Caco-2 (cell line): ENCODE data around the gene DCUN1D1. TPM values are rescaled to one million over a fixed set of nuclear protein-coding genes. Genes with fewer than 3 reads are reported as not detected.

Experiments
- BruUV-seq: library from RNA; stranded (reverse); fragments of 400-500 nt; replicated peaks from 2 replicates; lab custom pipeline; 2021; lab: Mats Ljungman, UMichigan
- CTCF ChIA-PET: fragments of 300-600 bp; sonication (Branson Sonifier 250); formaldehyde crosslinking; loops from one replicate; lab custom pipeline; 2022; ENCODE audit warnings: antibody characterized with exemption; lab: Charles Lee
- POLR2A ChIA-PET: fragments of 300-600 bp; sonication (Branson Sonifier 250); formaldehyde crosslinking; loops from one replicate; lab custom pipeline; 2022; ENCODE audit warnings: antibody characterized with exemption; lab: Charles Lee
- DNase-seq, 2 experiments: peaks; one replicate each; pipeline versions ENCODE4 v3.0.0 to v3.0.0-alpha.2; 2020 to 2022
- H3K27me3 ChIP-seq: replicated peaks from 2 replicates; pipeline ENCODE4 v1.6.0; 2011; ENCODE audit warnings: low read length; ENCODE audit not compliant: control insufficient read depth, insufficient read depth
- H3K36me3 ChIP-seq: 2 replicates; pipeline ENCODE4 v1.5.1; 2011; ENCODE audit warnings: low read length; ENCODE audit not compliant: control insufficient read depth, insufficient read depth
- H3K4me1 ChIP-seq: fragments of 250-450 bp; sonication (Bioruptor Pico); 2 replicates; pipeline ENCODE4 v1.5.1; 2020; ENCODE audit warnings: mild to moderate bottlenecking
- H3K4me3 ChIP-seq: 2 replicates; pipeline ENCODE4 v1.5.1; 2011; ENCODE audit warnings: low read depth, mild to moderate bottlenecking, control low read depth, low read length
- H3K9me3 ChIP-seq: fragments of 250-450 bp; sonication (Bioruptor Pico); 2 replicates; pipeline ENCODE4 v1.5.1; 2020; ENCODE audit warnings: mild to moderate bottlenecking, moderate library complexity
- H3K27ac Mint-ChIP-seq: one replicate; pipeline ENCODE4 v1.8.0; 2022; ENCODE audit warnings: mixed read lengths; ENCODE audit not compliant: unreplicated experiment
- H3K27me3 Mint-ChIP-seq: one replicate; pipeline ENCODE4 v1.8.0; 2022; ENCODE audit warnings: mixed read lengths; ENCODE audit not compliant: insufficient read depth, unreplicated experiment
- H3K36me3 Mint-ChIP-seq: one replicate; pipeline ENCODE4 v1.8.0; 2022; ENCODE audit warnings: mild to moderate bottlenecking, mixed read lengths; ENCODE audit not compliant: insufficient read depth, unreplicated experiment
- H3K4me1 Mint-ChIP-seq: one replicate; pipeline ENCODE4 v1.8.0; 2022; ENCODE audit warnings: low read depth, mixed read lengths; ENCODE audit not compliant: unreplicated experiment
- H3K4me3 Mint-ChIP-seq: one replicate; pipeline ENCODE4 v1.8.0; 2022; ENCODE audit warnings: mild to moderate bottlenecking, moderate library complexity, mixed read lengths; ENCODE audit not compliant: unreplicated experiment
- H3K9me3 Mint-ChIP-seq: one replicate; pipeline ENCODE4 v1.8.0; 2022; ENCODE audit warnings: mixed read lengths; ENCODE audit not compliant: unreplicated experiment
- intact Hi-C: fragments of 100-400 bp; cut with micrococcal nuclease; formaldehyde crosslinking; loops from one replicate; pipeline ENCODE4 v1.10.0; 2022; ENCODE audit not compliant: unreplicated experiment
- total RNA-seq: library from RNA; stranded (reverse); gene quantifications from 2 replicates; pipeline ENCODE4 v1.2.3, GENCODE V29; 2022
- TF ChIP-seq, protein P1 (sequence below), 2 experiments: fragments of 200-600 bp in 1 of 2; IDR thresholded peaks; 1 replicate in 1 of 2; 2 replicates in 1 of 2; pipeline versions ENCODE4 v1.5.1 to v1.8.0; 2011 to 2022; ENCODE audit warnings: antibody characterized with exemption in 1 of 2, control low read depth in 1 of 2, inconsistent platforms in 1 of 2, low read depth in 1 of 2, low read length in 1 of 2, mild to moderate bottlenecking in 1 of 2, moderate library complexity in 1 of 2; ENCODE audit not compliant: insufficient read depth in 1 of 2, severe bottlenecking in 1 of 2, unreplicated experiment in 1 of 2

Gene DCUN1D1
- total RNA-seq, 1 experiment from 2014 or later, result 51.2 TPM

DNA sequence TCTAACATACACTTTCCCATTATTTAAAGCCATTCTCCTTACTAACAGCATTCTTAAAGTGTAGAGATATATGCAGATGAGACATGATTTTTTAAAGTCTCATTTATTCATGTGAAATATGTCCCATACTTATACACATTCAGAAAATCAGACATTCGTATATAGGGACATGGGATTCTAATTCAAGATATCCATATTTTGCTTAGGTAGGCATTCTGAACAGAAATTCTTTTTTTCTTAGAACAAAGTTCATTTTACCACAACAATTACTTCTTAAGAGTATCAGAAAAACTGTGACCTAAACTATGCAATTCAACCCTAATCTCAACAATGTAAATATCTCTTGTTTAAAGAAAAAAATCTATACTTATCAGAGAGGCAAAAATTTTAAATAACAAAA lies 16.2 kb downstream of the DCUN1D1 start:
- Mint-ChIP-seq H3K27me3 (no peaks in the 10 kb centered on the region), H3K9me3 (no peaks in the 10 kb centered on the region), H3K36me3 (peaks cover 7% of the 10 kb centered on the region), H3K4me1 (peaks cover 11% of the 10 kb centered on the region), H3K4me3 (no peak overlapping the region), H3K27ac (no peak overlapping the region)
- POLR2A ChIA-PET, result no interaction called here
- H3K4me1 ChIP-seq, result no peaks in the 10 kb centered on the region
- no peaks in the 10 kb centered on the region for H3K27me3 ChIP-seq
- DNase-seq, result no peak
- BruUV-seq, result no TSS peak
- no peak overlapping the region for H3K4me3 ChIP-seq
- no peaks in the 10 kb centered on the region; the same call in 1 of the 2 replicates for H3K36me3 ChIP-seq
- H3K9me3 ChIP-seq, result no peaks in the 10 kb centered on the region
- intact Hi-C loops, result no loop called here
- TF ChIP-seq, protein P1, sequence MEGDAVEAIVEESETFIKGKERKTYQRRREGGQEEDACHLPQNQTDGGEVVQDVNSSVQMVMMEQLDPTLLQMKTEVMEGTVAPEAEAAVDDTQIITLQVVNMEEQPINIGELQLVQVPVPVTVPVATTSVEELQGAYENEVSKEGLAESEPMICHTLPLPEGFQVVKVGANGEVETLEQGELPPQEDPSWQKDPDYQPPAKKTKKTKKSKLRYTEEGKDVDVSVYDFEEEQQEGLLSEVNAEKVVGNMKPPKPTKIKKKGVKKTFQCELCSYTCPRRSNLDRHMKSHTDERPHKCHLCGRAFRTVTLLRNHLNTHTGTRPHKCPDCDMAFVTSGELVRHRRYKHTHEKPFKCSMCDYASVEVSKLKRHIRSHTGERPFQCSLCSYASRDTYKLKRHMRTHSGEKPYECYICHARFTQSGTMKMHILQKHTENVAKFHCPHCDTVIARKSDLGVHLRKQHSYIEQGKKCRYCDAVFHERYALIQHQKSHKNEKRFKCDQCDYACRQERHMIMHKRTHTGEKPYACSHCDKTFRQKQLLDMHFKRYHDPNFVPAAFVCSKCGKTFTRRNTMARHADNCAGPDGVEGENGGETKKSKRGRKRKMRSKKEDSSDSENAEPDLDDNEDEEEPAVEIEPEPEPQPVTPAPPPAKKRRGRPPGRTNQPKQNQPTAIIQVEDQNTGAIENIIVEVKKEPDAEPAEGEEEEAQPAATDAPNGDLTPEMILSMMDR (IDR thresholded peaks at IDR 0.05; ENCODE audit: insufficient read depth in 1 of 2, low read depth in 1 of 2, low read length in 1 of 2, severe bottlenecking in 1 of 2, unreplicated experiment in 1 of 2), result no peak
- CTCF ChIA-PET, result no interaction called here

DNA sequence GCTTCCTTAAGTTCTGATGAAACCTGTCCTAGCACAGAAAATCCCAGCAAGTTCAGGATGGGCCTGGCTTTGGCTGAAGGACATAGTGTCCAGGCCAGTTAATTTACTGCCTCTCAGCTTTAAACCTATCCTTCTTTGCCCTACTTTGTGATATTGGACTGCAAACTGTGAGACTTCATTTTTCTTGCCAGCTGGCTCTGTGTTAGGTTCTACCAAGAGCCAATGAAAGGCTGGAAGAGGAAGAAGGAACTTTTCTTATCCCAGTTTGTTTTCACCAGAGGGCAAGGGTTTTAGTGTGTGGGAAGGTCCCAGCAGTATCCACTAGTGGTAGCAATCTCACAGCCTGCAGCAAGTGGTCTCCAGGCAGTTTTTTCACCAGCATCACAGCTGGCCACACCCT lies 18.2 kb downstream of the DCUN1D1 start:
- H3K36me3 Mint-ChIP-seq, result peaks cover 13% of the 10 kb centered on the region

DNA sequence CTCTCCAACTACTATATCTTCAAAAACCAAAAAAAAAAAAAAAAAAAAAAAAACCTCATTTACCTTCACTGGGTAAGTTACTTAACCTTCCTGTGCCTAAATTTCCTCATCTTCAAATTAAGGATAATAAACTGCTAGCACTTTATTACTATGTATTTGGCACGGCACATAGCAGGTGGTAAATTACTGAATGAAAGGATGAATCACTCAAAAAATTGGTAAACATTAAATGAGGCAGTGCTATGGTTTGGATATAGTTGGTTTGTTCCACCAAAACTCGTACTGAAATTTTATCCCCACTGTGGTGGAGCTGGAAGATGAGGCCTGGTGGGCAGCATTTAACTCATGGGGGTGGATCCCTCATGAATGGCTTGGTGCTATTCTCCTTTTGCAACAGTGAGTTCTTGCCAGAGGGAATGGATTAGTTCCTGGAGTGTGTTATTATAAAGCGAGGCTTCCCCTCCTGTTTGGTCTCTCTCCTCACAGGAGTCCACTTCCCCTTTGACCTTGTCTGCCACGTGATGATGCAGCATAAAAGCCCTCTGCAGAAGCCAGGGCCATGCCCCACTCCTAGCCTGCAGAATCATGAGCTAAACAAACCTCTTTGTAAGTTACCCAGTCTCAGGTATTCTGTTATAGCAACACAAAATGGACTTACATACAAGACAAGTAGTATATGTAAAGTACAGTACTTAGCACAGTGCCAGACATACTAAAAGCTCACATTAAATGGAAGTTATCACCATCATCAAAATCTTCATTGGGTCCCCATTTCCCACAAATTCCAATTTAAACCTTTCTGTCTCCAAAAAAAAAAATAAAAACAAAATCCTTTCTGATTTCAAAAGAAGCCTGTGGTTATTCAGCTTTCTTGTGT lies 20.6 kb downstream of the DCUN1D1 start:
- Mint-ChIP-seq H3K27ac (no peak overlapping the region), H3K27me3 (no peaks in the 10 kb centered on the region), H3K4me1 (no peaks in the 10 kb centered on the region), H3K4me3 (no peak overlapping the region), H3K9me3 (no peaks in the 10 kb centered on the region), H3K36me3 (peaks cover 19% of the 10 kb centered on the region)
- TF ChIP-seq, protein P1 (IDR thresholded peaks at IDR 0.05; ENCODE audit: insufficient read depth in 1 of 2, low read depth in 1 of 2, low read length in 1 of 2, severe bottlenecking in 1 of 2, unreplicated experiment in 1 of 2), result no peak
- H3K27me3 ChIP-seq, result no peaks in the 10 kb centered on the region
- no peak for DNase-seq
- H3K4me3 ChIP-seq, result no peak overlapping the region
- H3K4me1 ChIP-seq, result no peaks in the 10 kb centered on the region
- no TSS peak for BruUV-seq
- ChIA-PET POLR2A (no interaction called here), CTCF (no interaction called here)
- H3K36me3 ChIP-seq, result no peaks in the 10 kb centered on the region; the same call in none of the 2 replicates
- intact Hi-C loops, result no loop called here
- no peaks in the 10 kb centered on the region for H3K9me3 ChIP-seq

More for the DNA sequence above, 18.2 kb downstream of the DCUN1D1 start:
- ChIA-PET POLR2A (no interaction called here), CTCF (no interaction called here)
- Histone ChIP-seq H3K36me3 (no peaks in the 10 kb centered on the region; the same call in none of the 2 replicates), H3K4me3 (no peak overlapping the region), H3K27me3 (no peaks in the 10 kb centered on the region), H3K4me1 (no peaks in the 10 kb centered on the region), H3K9me3 (no peaks in the 10 kb centered on the region)
- Mint-ChIP-seq H3K27ac (no peak overlapping the region), H3K9me3 (no peaks in the 10 kb centered on the region), H3K27me3 (no peaks in the 10 kb centered on the region), H3K4me3 (no peak overlapping the region), H3K4me1 (peaks cover 4% of the 10 kb centered on the region)
- TF ChIP-seq, protein P1 (IDR thresholded peaks at IDR 0.05; ENCODE audit: insufficient read depth in 1 of 2, low read depth in 1 of 2, low read length in 1 of 2, severe bottlenecking in 1 of 2, unreplicated experiment in 1 of 2), result no peak
- BruUV-seq, result no TSS peak
- no peak for DNase-seq
- intact Hi-C loops, result no loop called here
